SK-N-SH (cell line): ENCODE measurements around the gene FBXL15. TPM values are rescaled to one million over a fixed set of nuclear protein-coding genes. Genes with fewer than 3 reads are reported as not detected.

Experiments
- CTCF ChIA-PET: fragments of 300-600, 350-600 bp; formaldehyde crosslinking; extraction: SDS; loops from one replicate; lab custom pipeline; 2021; lab: Yijun Ruan, JAX
- POLR2A ChIA-PET: fragments of 350-600 bp; sonication (Branson Sonifier 250); formaldehyde crosslinking; extraction: SDS; loops from one replicate; lab custom pipeline; 2020; ENCODE audit warnings: antibody characterized with exemption, inconsistent platforms; lab: Yijun Ruan, JAX
- DNase-seq: peaks from one replicate; pipeline ENCODE4 v3.0.0; 2012
- H2AFZ ChIP-seq: fragments of 200-600 bp; sonication (generic); 2 replicates; pipeline ENCODE4 v1.8.1; 2016; ENCODE audit warnings: antibody characterized with exemption, mild to moderate bottlenecking, low read depth
- H3F3A ChIP-seq: fragments of 200-600 bp; sonication (generic); replicated peaks from 2 replicates; pipeline ENCODE3; 2016; ENCODE audit warnings: antibody characterized with exemption, mild to moderate bottlenecking; ENCODE audit not compliant: insufficient read depth
- H3K27ac ChIP-seq, 2 experiments: fragments of 200-500 bp in 1 of 2; fragments of 200-600 bp in 1 of 2; sonication (Bioruptor generic) in 1 of 2; sonication (generic), shearing (Covaris generic) in 1 of 2; 2 replicates each; pipeline versions ENCODE4 v1.5.1 to v1.6.1; 2014 to 2016; ENCODE audit warnings: low read depth in 2 of 2, inconsistent platforms in 1 of 2, low read length in 1 of 2, mild to moderate bottlenecking in 1 of 2, mixed read lengths in 1 of 2
- H3K27me3 ChIP-seq: fragments of 200-600 bp; sonication (generic), shearing (Covaris generic); 2 replicates; pipeline ENCODE4 v1.6.1; 2016; ENCODE audit warnings: mixed run types; ENCODE audit not compliant: insufficient read depth
- H3K36me3 ChIP-seq, 2 experiments: fragments of 200-500 bp in 1 of 2; fragments of 200-600 bp in 1 of 2; sonication (Bioruptor generic) in 1 of 2; sonication (generic) in 1 of 2; replicated peaks in 1 of 2; 2 replicates each; pipeline versions ENCODE3 to v1.5.1; 2014 to 2016; ENCODE audit warnings: low read length in 1 of 2, mild to moderate bottlenecking in 1 of 2; ENCODE audit not compliant: insufficient read depth in 2 of 2, control insufficient read depth in 1 of 2
- H3K4me1 ChIP-seq, 2 experiments: fragments of 200-500 bp in 1 of 2; fragments of 200-600 bp in 1 of 2; sonication (Bioruptor generic) in 1 of 2; sonication (generic), shearing (Covaris generic) in 1 of 2; 2 replicates each; pipeline versions ENCODE4 v1.5.1 to v1.6.1; 2014 to 2016; ENCODE audit warnings: low read depth in 1 of 2, low read length in 1 of 2, mixed run types in 1 of 2; ENCODE audit not compliant: insufficient read depth in 2 of 2, control insufficient read depth in 1 of 2
- H3K4me2 ChIP-seq: fragments of 200-600 bp; sonication (generic), shearing (Covaris generic); 2 replicates; pipeline ENCODE4 v1.6.1; 2017; ENCODE audit warnings: mixed run types
- H3K4me3 ChIP-seq, 2 experiments: fragments of 200-500 bp in 1 of 2; fragments of 200-600 bp in 1 of 2; sonication (Bioruptor generic) in 1 of 2; sonication (generic), shearing (Covaris generic) in 1 of 2; 2 replicates each; pipeline versions ENCODE4 v1.5.1 to v1.8.1; 2014 to 2016; ENCODE audit warnings: low read depth in 2 of 2, inconsistent platforms in 1 of 2, low read length in 1 of 2, mild to moderate bottlenecking in 1 of 2, mixed read lengths in 1 of 2, moderate library complexity in 1 of 2
- H3K79me2 ChIP-seq: fragments of 200-600 bp; sonication (generic); 2 replicates; pipeline ENCODE4 v1.8.1; 2017; ENCODE audit warnings: mild to moderate bottlenecking; ENCODE audit not compliant: insufficient read depth
- H3K9ac ChIP-seq: fragments of 200-600 bp; sonication (generic); 2 replicates; pipeline ENCODE4 v1.6.1; 2017; ENCODE audit warnings: mixed run types
- H3K9me2 ChIP-seq: fragments of 200-600 bp; sonication (generic); 2 replicates; pipeline ENCODE4 v1.6.1; 2017; ENCODE audit warnings: mixed run types
- H3K9me3 ChIP-seq: fragments of 200-600 bp; sonication (generic); 2 replicates; pipeline ENCODE4 v1.6.1; 2017; ENCODE audit warnings: mixed run types, mild to moderate bottlenecking, moderate library complexity
- H4K20me1 ChIP-seq: fragments of 200-600 bp; sonication (generic); 2 replicates; pipeline ENCODE4 v1.6.1; 2017; ENCODE audit warnings: mild to moderate bottlenecking, mixed run types; ENCODE audit not compliant: insufficient read depth
- CTCF ChIP-seq: fragments of 200-600 bp; sonication (generic); IDR thresholded peaks from 2 replicates; pipeline ENCODE4 v1.6.1; 2017; ENCODE audit warnings: antibody characterized with exemption, mild to moderate bottlenecking, moderate library complexity
- ELF1 ChIP-seq: IDR thresholded peaks from 2 replicates; pipeline ENCODE4 v1.4.0; 2012
- FOSL2 ChIP-seq: IDR thresholded peaks from 2 replicates; pipeline ENCODE4 v1.4.0; 2012; ENCODE audit warnings: low read depth, mild to moderate bottlenecking, moderate library complexity, borderline replicate concordance
- GABPA ChIP-seq: IDR thresholded peaks from 2 replicates; pipeline ENCODE4 v1.4.0; 2012; ENCODE audit warnings: low read depth, mild to moderate bottlenecking
- GATA2 ChIP-seq: sonication (generic); formaldehyde crosslinking; IDR thresholded peaks from 2 replicates; pipeline ENCODE4 v1.5.0; 2020; ENCODE audit warnings: mild to moderate bottlenecking, missing genetic modification reagents
- IRF3 ChIP-seq: fragments of 150-350 bp; IDR thresholded peaks from 2 replicates; pipeline ENCODE4 v1.6.1; 2016; ENCODE audit warnings: mild to moderate bottlenecking, low read depth, low read length
- JUND ChIP-seq: IDR thresholded peaks from 2 replicates; pipeline ENCODE4 v1.4.0; 2012
- POLR2AphosphoS5 ChIP-seq: IDR thresholded peaks from 2 replicates; pipeline ENCODE4 v1.6.1; 2012; ENCODE audit warnings: low read depth, low read length
- RAD21 ChIP-seq: IDR thresholded peaks from 2 replicates; pipeline ENCODE4 v1.6.1; 2012; ENCODE audit warnings: mild to moderate bottlenecking, low read length
- RCOR1 ChIP-seq: fragments of 150-350 bp; IDR thresholded peaks from 2 replicates; pipeline ENCODE4 v1.6.1; 2017; ENCODE audit warnings: antibody characterized with exemption, low read length
- RXRA ChIP-seq: IDR thresholded peaks from 2 replicates; pipeline ENCODE4 v1.4.0; 2012; ENCODE audit warnings: low read depth, mild to moderate bottlenecking, borderline replicate concordance
- SMC3 ChIP-seq: IDR thresholded peaks from 2 replicates; pipeline ENCODE4 v1.6.1; 2012; ENCODE audit warnings: low read depth, low read length, improper control_type of control experiment
- TAF1 ChIP-seq: IDR thresholded peaks from 2 replicates; pipeline ENCODE4 v1.6.1; 2012; ENCODE audit warnings: low read depth, mild to moderate bottlenecking, low read length, moderate library complexity, borderline replicate concordance
- TCF12 ChIP-seq: IDR thresholded peaks from 2 replicates; pipeline ENCODE4 v1.4.0; 2012
- ZBTB33 ChIP-seq: IDR thresholded peaks from 2 replicates; pipeline ENCODE4 v1.4.0; 2012; ENCODE audit warnings: low read depth, borderline replicate concordance
- WGBS: methylation state at CpG from one replicate; pipeline ENCODE4 v1.1.6; 2017; ENCODE audit warnings: low lambda C conversion rate; 5-methylcytosine and 5-hydroxymethylcytosine counted together
- polyA plus RNA-seq, 3 experiments: library from polyadenylated mRNA; depleted of rRNA; stranded (reverse); fragments of >200 nt; gene quantifications; 2 replicates each; pipeline ENCODE4 v1.2.3, GENCODE V29; 2012

FBXL15 gene
- polyA plus RNA-seq, 1 of the 3 experiments (the other 2 are of a cell fraction): 17.2 TPM

GRCh38 chr10:102451105-102451969 lies 30.7 kb downstream of the FBXL15 start, which contains the start of gene C10orf95:
Gene C10orf95 (minus strand): TSS chr10:102451543. CDS start chr10:102451093, 450 bp downstream.
- H3K9me3 ChIP-seq: no peaks in the 10 kb centered on the region
- ChIA-PET CTCF (interaction anchor here (0.9 to 5.3 kb wide), 12 partner anchors 8 to 132 kb away, joined by 3 to 25 read pairs (median 5); partner anchors contain the start of genes CUEDC2, FBXL15 and SUFU), POLR2A (interaction anchor here (0.6 to 4.3 kb wide), 8 partner anchors 10 to 31 kb away, joined by 3 to 27 read pairs (median 5); partner anchors contain the start of genes CUEDC2 and FBXL15)
- H3K36me3 ChIP-seq: no peaks in the 10 kb centered on the region
- peak within 1 kb of the TSS; percentile 96 for H2AFZ ChIP-seq
- H3K27ac ChIP-seq: peak within 1 kb of the TSS in 1 of 2 experiments; percentile 31; a peak in 1 of 4 replicates
- WGBS: 60% methylated on average over 20 of the region's 28 CpGs
- H3K4me3 ChIP-seq: peak within 1 kb of the TSS; percentile 62 to 71
- H3K9me2 ChIP-seq: no peaks in the 10 kb centered on the region
- TF ChIP-seq GABPA: no peak
- no peak for TF ChIP-seq RXRA
- TF ChIP-seq TCF12: no peak
- TF ChIP-seq ELF1: no peak
- TF ChIP-seq SMC3: no peak
- TF ChIP-seq GATA2 (CRISPR knock-in tag): no peak
- no peak for TF ChIP-seq RCOR1
- no peaks in the 10 kb centered on the region for H3K27me3 ChIP-seq
- DNase-seq: no peak
- no peaks in the 10 kb centered on the region for H3K79me2 ChIP-seq
- peak within 1 kb of the TSS; percentile 80 for H3K4me2 ChIP-seq
- H4K20me1 ChIP-seq: no peaks in the 10 kb centered on the region
- H3K9ac ChIP-seq: peak within 1 kb of the TSS; percentile 49; the same call in 1 of the 2 replicates
- peaks cover 15% of the 10 kb centered on the region for H3F3A ChIP-seq
- H3K4me1 ChIP-seq: peaks cover 0 to 10% of the 10 kb centered on the region in 2 experiments; a peak in 2 of 4 replicates

GRCh38 chr10:102452672-102453340 lies 32.2 kb downstream of the FBXL15 start:
- POLR2A ChIA-PET: interaction anchor here (4.1 to 4.3 kb wide), 2 partner anchors 8 to 20 kb away, joined by 19 to 27 read pairs; partner anchors contain the start of gene CUEDC2
- no peaks in the 10 kb centered on the region for H3K79me2 ChIP-seq
- no peak for TF ChIP-seq TAF1
- TF ChIP-seq IRF3: no peak
- TF ChIP-seq ZBTB33: no peak
- TF ChIP-seq POLR2AphosphoS5: no peak
- TF ChIP-seq JUND: peak; percentile 37; the same call in 1 of the 2 replicates
- no peak for TF ChIP-seq RAD21
- no peak for TF ChIP-seq CTCF
- TF ChIP-seq FOSL2: peak; percentile 46; the same call in 1 of the 2 replicates
- TF ChIP-seq, all 33 proteins: peak for 2
- CTCF ChIA-PET: interaction anchor here (2.6 to 5.3 kb wide), 3 partner anchors 31 to 131 kb away, joined by 6 to 25 read pairs (median 14); partner anchors contain the start of gene FBXL15
- Histone ChIP-seq H3K27me3 (no peaks in the 10 kb centered on the region), H3K9me2 (no peaks in the 10 kb centered on the region), H3K36me3 (no peaks in the 10 kb centered on the region), H4K20me1 (no peaks in the 10 kb centered on the region), H2AFZ (no peak overlapping the region), H3F3A (peaks cover 15% of the 10 kb centered on the region), H3K4me1 (peaks cover 0 to 10% of the 10 kb centered on the region in 2 experiments; a peak in 2 of 4 replicates), H3K4me2 (no peak overlapping the region), H3K27ac (no peak overlapping the region), H3K9me3 (no peaks in the 10 kb centered on the region), H3K9ac (no peak overlapping the region), H3K4me3 (no peak overlapping the region)
- no peak for DNase-seq
- 50% methylated on average over 3 of the region's 3 CpGs for WGBS
